Renal cortical epithelial cell (primary cell): ENCODE measurements around the gene SUSD4. TPM values are rescaled to one million over a fixed set of nuclear protein-coding genes. Genes with fewer than 3 reads are reported as not detected.
"Not testable (repeated sequence)": the region's sequence is repeated elsewhere in the genome, so short reads cannot be mapped to it uniquely, and the experiment has no call there.

ENCODE experiments used
- DNase-seq: peaks from one replicate; pipeline ENCODE4 v3.0.0-alpha.2; 2011; ENCODE audit warnings: low read depth
- total RNA-seq: library from RNA; depleted of rRNA; stranded (reverse); fragments of >200 nt; gene quantifications from 2 replicates; pipeline ENCODE4 v1.2.3, GENCODE V29; 2014

SUSD4 gene
- total RNA-seq, 1 donor from 2014 or later, result 33.0 TPM

DNA sequence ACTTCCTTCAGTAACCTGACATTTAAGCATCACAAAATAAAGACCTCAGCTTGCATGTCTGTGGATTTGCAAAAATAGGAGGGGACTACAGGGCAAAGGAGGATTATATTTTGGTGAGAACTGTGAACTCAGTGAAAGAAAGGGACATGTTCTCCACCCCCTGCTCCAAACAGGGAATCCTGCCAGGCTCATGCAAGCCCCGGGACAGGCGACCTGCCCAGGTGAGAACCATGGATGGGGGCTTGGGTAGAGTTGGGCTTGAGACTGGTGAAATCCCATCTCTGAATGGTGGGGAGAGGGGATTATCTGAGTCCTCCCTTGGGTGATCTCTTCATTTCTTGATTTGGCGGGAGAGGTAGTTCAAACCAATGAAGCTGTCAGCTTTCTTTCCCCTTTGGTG lies 110.1 kb downstream of the SUSD4 start:
- no peak for DNase-seq

DNA sequence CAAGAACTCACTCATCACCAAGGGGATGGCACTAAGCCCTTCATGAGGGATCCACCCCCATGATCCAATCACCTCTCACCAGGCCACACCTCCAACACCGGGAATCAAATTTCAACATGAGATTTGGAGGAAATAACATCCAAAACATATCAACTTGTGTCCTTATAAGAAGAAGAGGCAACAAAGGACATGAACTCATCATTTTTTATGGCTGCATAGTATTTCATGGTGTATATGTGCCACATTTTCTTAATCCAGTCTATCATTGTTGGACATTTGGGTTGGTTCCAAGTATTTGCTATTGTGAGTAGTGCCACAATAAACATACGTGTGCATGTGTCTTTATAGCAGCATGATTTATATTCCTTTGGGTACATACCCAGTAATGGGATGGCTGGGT lies 112.6 kb downstream of the SUSD4 start:
- not testable (repeated sequence) for DNase-seq

DNA sequence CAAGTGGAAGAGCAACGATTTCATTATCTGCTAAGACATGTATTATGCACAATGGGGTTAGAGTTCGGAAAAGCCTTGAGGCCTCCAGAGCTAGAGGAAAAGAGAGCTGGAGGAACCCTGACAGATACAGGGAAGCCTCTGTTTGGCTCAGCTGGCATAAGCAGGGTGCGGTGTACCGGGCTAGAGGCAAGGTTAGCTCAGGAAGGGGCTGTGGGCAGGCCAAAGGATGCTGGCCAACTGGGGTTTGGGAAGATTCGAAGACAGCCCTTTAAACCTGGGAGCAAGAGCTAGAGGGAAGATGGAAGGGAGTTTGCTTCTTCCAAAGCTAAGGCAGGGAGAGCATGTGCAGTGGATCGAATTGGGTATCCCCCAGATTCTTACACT lies 113.4 kb downstream of the SUSD4 start:
- no peak for DNase-seq

DNA sequence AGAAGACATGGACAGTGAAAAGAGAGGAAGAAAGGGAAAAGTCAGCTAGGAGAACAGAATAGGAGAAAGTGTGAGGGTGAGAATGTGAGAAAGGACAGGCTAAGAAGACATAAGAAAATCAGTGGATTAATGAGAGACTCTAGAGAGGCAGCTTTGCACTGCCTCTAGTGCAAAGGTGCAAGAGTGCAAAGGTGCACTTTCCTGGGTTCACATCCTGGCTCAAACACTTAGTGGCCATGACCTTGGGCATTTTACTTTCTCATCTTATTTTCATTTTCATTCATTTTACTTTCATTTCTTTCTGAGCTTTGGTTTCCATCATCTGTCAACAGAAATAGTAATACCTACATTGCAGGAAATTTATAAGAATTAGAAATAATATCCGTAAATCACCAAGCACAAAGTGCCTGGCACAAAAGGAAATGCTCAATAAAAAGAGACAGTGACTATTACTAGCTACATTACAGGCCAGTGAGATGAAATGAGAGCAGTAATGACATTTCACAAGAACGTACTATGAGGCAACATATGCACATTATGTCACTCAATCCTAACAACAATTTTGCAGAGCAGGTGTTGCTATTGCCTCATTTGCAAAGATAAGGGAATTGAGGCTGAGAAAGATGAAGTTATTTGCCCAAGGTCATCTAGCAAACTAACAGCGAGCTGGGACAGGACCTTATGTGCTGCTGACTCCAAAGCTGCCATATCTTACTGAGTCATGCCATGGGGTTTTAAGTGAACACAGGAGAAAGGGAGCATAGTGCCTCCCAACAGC lies 113.9 kb downstream of the SUSD4 start:
- no peak for DNase-seq

DNA sequence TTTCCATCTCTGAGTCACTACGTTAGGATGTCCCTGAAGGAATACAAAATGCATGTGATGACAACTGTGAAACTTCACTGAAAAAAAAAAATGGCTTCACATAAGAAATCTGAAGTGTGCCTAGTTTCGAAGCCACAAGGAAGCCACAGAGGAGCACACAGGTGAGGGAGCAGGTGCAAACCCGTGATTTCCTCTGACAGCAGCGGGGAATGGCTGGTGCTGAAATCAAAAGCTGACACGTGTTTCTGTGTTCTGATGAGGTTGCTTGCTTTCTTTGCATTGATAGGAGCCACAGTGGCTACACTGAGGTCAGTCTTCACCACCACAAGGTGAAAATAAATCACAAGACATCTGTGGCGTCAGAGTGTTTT lies 115.2 kb downstream of the SUSD4 start:
- DNase-seq, result no peak

DNA sequence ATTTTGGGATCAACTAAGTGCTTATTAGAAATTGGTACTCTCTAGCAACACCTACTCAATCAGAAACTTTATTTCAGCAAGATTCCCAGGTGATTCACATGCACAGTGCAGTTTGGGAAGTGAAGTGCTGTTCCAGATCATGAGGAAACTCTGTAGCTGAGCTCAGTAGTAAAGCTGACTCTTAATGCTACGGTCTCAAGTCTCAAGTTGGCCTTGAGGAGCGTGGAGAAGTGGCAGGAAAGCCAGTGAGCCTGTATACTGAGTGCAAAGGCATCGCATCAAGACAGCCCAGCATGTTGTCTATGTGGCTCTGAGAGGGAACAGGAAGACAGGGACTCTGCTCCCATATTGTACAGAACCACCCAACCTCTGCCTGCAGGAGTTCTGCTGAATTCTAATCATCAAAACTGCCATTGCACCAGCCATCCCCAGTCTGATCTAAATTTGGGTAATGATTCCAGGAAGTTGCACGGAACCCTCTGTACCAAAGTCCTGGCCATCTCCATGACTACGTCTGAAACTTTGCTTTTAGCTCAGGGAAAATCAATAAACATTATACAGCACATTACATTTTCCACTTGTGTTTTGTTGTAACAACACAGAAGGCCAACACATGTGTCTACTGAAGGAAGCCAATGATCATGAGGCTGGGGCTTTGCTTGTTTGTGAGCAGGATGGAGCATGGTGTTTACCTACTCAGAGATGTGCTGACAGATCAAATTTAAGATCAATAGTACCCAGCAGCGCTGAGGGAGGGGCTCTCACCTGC lies 115.8 kb downstream of the SUSD4 start:
- no peak for DNase-seq

DNA sequence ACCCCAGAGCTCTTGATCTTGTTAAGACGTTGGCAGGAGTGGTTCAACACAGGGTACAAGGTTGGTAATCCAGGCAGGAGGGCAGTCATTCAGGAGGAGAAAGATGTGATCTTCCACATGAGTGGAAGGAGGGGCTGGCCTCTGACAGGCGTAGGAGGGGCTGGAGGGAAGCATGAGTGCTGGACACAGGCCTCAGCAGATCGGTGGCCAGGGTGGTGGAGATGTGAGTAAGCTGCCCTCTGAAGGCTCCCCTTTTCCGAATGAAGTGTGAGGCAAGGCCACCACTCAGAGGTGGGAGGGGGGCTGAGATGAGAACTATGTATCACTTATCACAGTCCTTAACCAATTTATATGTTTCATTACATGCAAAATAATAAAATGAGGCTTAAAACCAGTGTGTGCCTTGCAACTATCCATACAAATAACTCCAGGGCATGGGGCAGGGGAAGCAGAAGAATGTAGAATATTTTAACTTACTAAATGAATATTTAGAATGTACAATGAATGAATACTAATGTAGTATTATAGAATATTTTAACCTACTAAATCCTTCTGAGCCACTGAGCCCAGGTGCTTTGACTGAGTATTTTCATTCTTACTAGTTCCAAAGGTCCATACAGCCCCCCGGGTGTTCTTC lies 117.4 kb downstream of the SUSD4 start:
- no peak for DNase-seq

DNA sequence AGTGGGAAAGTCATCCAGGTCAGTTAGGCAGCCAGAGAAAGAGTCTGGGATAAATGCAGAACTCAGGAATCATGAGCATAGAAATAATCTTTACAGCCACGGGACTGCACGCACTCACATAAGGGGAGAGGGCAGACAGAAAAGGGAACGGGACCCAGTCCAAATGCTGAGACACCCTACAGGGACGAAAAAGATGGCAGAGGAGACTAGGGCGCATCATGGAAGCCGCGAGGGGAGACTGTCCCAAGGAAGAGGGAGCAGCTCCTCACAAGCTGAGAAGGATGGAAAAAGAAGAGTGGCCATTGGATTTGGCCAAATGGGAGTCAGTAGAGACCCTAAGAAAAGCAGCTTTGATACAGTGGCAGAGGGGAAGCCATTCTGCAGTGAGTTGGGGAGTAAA lies 118.0 kb downstream of the SUSD4 start:
- no peak for DNase-seq

DNA sequence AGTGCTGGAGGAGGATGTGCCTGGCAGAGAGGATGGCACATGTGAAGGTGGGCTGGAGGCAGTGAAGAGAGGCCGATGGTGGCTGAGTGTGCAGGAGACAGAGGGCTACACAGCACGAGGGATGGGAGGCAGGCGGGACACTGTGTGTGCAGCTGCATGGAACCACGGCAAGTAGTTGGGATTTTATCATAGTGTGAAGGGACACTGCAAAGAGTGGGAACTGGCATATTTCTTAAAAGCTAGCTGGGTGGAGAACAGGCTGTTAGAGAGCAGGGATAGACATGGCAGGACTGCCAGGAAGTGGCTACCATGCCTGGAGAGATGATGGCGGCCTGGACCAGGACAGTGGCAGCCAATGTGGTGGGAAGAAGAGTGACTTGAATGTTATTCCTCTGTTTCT lies 118.6 kb downstream of the SUSD4 start:
- DNase-seq, result no peak

DNA sequence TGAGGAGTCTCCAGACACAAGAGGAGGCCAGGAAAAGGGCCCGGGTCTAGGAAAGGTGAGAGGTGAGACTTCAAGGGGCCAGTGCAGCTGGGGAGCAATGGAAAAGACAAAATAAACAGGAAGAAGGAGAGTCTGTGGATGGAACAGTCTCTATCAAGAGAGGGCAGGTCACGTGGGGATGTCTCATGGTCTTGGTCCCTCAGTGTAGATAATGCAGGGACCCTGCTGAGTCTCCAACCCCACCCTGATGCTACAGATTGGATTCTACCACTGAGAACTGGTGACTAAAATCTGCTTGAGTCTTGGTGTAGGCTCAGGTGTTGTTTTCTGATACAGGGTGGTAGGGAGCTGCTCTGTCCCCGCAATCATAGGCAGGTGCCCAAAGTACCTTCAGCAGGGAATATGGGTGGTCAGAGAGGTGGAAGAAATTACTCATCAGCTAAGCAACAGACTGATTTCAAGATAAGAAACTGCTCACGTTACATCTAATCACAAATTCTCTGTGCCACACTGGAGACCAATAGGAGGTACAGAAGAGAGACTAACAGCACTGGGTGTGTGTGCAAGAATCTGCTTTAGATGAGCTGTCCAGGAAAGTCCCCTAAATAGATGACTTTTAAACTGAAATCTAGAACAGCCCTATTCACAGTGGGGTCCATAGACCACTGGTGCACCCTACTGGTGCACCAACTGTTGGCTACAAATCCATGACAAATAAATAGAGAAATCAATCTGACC lies 119.4 kb downstream of the SUSD4 start:
- DNase-seq, result no peak

DNA sequence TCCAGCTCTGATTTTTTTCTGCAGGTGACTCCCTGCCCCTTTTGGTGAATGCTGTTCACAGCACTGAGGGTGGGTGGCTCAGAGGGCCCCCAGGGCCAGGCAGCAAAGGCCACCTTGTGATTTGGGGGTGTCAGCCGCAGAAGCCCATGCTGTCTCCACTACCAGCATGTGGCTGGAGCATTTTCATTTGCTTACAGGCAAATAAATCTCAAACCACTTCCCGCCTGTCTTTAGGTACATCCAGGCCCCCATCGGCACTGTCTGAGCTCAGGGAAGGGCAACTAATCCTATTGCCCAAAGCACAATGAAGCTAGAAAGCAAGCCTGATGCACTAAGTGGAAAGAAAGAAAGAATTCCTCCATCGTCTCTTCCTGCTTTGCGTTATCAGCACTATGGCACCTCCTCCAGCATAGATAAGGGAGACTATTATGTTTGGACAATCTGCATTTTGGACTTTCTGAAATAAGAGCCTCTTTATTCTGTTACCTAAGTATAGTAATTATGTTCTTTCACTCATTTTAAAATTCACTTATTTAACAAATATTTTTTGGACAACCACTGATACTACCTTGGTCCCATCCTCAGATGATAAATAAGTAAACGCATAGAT lies 120.4 kb downstream of the SUSD4 start:
- no peak for DNase-seq

DNA sequence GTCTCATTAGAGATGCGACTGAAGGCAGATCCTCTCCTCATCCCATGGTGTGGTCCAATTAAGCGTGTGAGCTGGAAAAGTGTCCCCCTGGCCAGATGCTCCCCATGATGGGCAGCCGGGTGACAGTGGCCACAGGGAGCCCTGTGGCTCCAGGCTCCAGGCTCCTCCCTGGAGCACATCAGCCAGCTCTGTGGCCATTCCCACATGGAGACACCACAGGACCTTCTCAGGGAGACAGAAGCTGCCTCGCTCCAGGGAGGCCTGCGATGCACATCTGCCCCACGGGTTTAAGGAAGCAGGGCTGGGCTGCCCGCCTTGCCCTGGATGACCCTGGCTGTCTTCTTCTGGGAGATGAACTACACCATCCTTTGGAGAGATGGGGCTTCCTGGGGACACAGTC lies 121.0 kb downstream of the SUSD4 start:
- no peak for DNase-seq

DNA sequence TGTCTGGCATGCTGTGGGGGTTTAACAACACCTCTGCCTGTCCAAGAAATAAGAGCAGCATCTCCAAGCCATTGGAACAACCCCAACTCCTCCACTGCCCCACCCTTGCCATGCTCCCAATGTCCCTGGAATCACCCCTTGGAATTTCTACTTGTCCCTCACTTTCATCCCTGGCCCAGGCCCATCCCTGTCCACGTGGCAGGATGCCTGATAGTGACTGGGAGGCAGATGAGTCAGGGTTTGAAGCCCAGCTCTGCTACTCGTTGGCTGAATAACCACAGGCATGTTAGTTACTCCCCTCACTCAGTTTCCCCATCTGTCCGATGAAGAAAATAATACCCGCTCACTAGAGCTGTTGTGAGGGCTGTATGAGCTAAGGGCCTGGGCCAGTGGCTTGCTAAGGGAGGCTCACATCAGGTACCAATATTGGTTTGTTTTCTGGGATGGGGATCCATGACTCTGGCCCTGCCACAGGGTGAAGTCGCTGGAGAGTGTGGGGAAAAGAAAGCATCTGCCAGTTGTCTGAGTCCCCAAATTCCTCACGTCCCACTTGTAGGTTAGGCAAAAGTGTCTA lies 121.5 kb downstream of the SUSD4 start:
- DNase-seq, result no peak

DNA sequence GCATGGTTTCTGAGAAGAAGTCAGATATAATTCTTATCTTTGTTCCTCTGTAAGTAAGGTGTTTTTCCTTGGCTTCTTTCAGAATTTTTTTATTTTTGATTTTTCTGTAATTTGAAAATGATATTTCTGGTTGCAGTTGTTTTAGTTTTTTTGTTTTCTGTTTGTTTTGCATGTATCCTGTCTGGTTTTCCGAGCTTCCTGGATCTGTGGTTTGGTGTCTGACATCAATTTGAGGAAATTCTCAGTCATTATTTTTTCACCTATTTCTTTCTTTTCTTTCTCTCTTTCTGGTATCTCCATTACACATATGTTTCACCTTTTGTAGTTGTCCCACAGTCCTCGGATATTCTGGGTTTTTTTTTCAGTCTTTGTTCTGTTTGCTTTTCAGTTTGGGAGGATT lies 123.9 kb downstream of the SUSD4 start:
- DNase-seq, result no peak

DNA sequence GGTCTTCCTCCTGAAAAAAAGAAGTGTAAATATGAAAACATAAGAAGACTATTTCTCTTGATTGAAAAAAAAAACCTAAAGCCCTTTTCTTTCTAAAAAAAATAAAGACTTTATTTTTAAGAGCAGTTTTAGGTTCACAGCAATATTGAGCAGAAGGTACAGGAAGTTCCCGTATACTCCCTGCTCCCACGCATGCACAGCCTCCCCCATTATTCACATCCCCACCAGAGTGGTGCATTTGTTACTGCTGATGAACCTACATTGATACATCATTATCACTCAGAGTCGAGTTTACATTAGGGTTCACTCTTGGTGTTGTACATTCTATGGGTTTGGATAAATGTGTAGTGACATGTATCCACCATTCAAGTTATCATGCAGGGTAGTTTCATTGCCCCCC lies 128.9 kb downstream of the SUSD4 start:
- no peak for DNase-seq

DNA sequence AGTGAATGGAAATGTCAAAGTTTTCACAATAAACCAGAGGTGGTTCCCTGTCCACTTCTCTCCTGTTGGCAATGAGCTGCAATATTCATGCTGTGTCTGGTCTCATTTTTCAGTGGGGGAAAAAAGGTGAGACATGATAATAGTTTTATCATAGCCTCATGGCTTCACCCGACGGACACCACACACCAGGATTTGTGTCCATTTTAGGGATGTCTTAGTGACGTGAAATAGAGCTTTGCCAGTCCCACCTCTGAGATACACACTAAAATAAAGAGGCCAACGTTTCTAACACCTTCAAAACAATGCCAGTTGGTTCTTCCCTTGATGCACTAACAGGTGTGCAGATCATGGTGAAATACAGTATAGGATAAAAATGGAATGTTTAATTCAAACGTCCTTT lies 129.4 kb downstream of the SUSD4 start:
- DNase-seq, result no peak

DNA sequence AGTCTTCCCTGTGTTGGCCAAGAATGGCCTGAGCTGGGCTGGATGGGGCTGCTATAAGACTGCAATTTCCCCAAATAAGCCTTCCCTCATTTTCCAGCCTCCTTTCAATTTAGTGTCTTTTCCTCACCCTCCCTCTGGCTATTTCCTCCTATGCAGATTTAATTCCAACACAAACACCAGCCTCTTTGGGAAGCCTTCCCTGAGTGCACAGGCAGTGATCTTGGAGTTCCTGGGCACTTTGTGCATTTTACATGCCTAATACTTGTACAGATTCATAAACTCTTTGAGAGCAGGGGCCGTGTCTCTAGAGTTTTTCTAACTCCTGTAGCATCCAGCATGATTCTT lies 129.8 kb downstream of the SUSD4 start:
- no peak for DNase-seq

DNA sequence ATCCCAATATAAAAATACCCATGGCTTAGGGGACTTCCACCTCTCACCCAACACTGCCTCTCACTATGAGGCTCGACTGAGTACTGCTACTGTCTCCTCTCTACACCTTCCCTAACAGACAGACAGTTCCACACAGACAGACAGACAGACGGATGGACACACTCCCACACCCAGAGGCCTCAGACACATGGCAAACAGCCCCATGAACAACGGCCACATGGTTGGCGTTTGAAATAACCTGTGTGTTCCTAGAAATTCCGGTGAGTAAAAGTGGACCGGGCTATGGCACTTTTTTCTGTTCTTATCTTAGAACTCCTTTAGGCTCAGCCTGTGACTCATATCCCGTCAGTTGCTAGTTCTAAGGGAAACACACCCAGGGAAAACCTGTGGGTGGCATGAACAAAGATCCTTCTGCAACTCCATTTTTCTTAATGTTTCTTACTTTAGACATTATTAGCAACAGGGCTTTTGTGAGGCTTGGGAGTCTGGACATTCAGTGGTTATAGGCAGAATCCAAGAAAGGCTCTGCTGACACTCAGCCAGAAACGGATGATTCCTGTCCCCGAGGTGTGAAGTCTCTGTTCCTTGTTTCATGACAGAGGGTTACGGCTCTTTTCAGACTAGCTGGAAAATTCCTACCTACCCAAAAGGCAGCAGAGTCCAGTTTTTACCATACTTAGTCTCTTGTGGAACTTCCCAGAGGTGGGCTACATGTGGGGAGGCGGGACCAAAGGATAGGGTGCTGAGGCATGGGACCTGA lies 130.4 kb downstream of the SUSD4 start:
- DNase-seq, result peak; percentile 91

DNA sequence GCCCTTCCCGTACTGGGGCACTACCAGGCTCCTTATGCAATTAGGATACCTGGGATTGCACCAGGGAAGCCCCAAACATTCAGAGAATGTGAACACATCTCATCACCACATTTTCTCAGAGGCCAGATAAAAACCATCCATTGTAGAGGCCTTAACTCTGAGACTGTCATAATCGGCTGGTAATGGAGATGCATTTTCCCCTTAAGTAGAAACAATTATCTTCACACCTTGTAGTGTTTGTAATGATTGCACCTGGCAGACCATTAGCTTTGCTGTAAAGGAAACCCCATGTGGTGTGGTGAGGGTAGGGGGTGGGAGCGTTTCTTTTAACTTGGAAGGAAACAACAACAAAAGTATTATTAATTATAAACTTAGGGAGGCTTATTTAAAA lies 131.0 kb downstream of the SUSD4 start:
- no peak for DNase-seq

DNA sequence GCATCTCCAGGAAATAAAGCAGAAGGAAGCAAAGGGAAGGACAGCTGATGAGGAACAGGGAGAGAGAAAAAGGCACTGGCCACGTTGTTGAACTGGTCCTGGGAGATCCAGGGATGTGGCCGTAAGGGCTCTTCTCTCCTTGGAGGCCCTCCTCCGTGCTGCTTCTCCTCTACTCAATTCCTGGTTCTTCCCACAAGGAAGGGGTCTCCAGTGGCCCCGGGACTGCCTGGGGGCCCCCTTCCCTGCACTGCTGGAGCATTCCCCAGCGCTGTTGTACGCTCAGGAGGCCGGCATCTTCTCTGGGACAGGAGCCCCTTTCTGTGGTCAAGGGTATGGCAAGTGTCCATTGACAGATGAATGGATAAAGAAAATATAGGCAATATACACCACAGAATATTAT lies 132.4 kb downstream of the SUSD4 start:
- no peak for DNase-seq

DNA sequence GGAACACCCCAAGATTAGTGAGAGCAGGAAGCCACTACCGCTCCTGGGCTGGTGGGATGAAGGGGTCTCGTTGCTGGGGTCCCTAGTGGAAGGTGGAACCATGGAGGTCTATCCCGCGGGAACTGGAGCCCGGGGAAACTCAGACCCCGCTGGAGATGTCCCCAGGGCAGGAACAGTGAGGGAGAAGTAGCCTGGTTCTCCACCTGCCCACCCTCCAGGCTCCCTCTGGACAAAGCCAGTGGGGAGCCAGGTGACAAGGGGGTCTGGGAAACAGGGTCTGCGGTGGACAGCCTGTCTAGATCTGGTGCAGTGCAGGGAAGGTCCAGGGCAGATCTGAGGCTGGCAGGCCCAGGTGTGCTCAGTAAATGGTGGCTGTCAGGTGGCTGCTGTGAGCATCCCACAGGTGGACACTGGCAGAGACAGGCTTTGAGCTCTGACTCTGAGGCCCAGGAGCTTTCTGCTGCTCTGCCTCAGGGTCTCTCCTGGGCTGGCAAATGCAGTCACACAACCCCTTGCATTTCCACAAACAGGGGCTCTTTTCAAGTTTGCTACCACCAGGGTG lies 132.9 kb downstream of the SUSD4 start:
- no peak for DNase-seq
